ENCODE data around the gene SMIM43.
"Not testable (repeated sequence)": the region's sequence is repeated elsewhere in the genome, so short reads cannot be mapped to it uniquely, and the experiment has no call there.

- not testable (repeated sequence) for TF ChIP-seq CTCF (optimal IDR thresholded peaks at IDR 0.05 in 1 of 3, IDR thresholded peaks at IDR 0.05 in 1 of 3, conservative IDR thresholded peaks at IDR 0.05 in 1 of 3; ENCODE audit: extremely low read depth in 1 of 3, insufficient read depth in 2 of 3, low read length in 3 of 3); EZH2 (IDR thresholded peaks at IDR 0.05; ENCODE audit: low read length)
Observed at GRCh38 chr4:121729753-121730152, 35.2 kb downstream of the SMIM43 start.

All from keratinocyte (primary cell).